Spleen (tissue), 11 donors: ENCODE results near the gene C6orf62. TPM values are rescaled to one million over a fixed set of nuclear protein-coding genes. Genes with fewer than 3 reads are reported as not detected.
A peak's percentile ranks its signal among the peaks of the same experiment; 100 is the strongest.

Experiments used
- DNase-seq: peaks from one replicate; pipeline ENCODE4 v3.0.0-alpha.2; 2020
- H3K27ac ChIP-seq, 8 donors: fragments of 200-600 bp; sonication (generic) in 7 of 8; 1 replicate in 4 of 8; 2 replicates in 4 of 8; pipeline versions ENCODE4 v1.5.0 to v1.8.0; 2016 to 2021; ENCODE audit warnings: inconsistent platforms in 4 of 8, mild to moderate bottlenecking in 4 of 8, moderate library complexity in 1 of 8
- H3K27me3 ChIP-seq, 7 donors: fragments of 200-600 bp; sonication (generic) in 6 of 7; replicated peaks in 1 of 7; 1 replicate in 4 of 7; 2 replicates in 3 of 7; pipeline versions ENCODE4 v1.5.0 to v1.8.0; 2016 to 2021; ENCODE audit warnings: inconsistent platforms in 3 of 7, mild to moderate bottlenecking in 1 of 7
- H3K36me3 ChIP-seq, 6 donors: fragments of 200-600 bp; sonication (generic) in 5 of 6; 1 replicate in 4 of 6; 2 replicates in 2 of 6; pipeline versions ENCODE4 v1.5.0 to v1.8.0; 2016 to 2021; ENCODE audit warnings: inconsistent platforms in 2 of 6
- H3K4me1 ChIP-seq, 6 donors: fragments of 200-600 bp; sonication (generic) in 5 of 6; 1 replicate in 3 of 6; 2 replicates in 3 of 6; pipeline versions ENCODE4 v1.5.0 to v1.8.0; 2016 to 2021; ENCODE audit warnings: inconsistent platforms in 3 of 6
- H3K4me3 ChIP-seq, 8 donors: fragments of 200-600 bp; sonication (generic) in 7 of 8; 1 replicate in 4 of 8; 2 replicates in 4 of 8; pipeline versions ENCODE4 v1.5.0 to v1.8.0; 2016 to 2021; ENCODE audit warnings: inconsistent platforms in 4 of 8, mild to moderate bottlenecking in 4 of 8, moderate library complexity in 2 of 8
- H3K9me3 ChIP-seq, 8 donors: fragments of 200-600 bp; sonication (generic) in 7 of 8; 1 replicate in 4 of 8; 2 replicates in 4 of 8; pipeline versions ENCODE4 v1.5.0 to v1.8.0; 2016 to 2021; ENCODE audit warnings: inconsistent platforms in 4 of 8
- POLR2A ChIP-seq, 3 donors: fragments of 450-650 bp; IDR thresholded peaks; one replicate each; pipeline ENCODE4 v1.5.1; 2017; ENCODE audit warnings: antibody characterized with exemption in 3 of 3, mild to moderate bottlenecking in 1 of 3
- POLR2AphosphoS5 ChIP-seq, 3 donors: sonication (generic); formaldehyde crosslinking; IDR thresholded peaks; one replicate each; pipeline ENCODE4 v1.5.1; 2017; ENCODE audit warnings: antibody characterized with exemption in 3 of 3
- WGBS, 5 donors: extraction: QIAGEN DNeasy Blood & Tissue Kit in 3 of 5; methylation state at CpG; one replicate each; pipeline versions ENCODE4 v1.1.5 to v1.1.7; 2013 to 2018; 5-methylcytosine and 5-hydroxymethylcytosine counted together
- intact Hi-C: fragments of 100-400 bp; cut with DNase I; formaldehyde crosslinking; loops from one replicate; pipeline ENCODE4 v1.15.0; 2023; ENCODE audit warnings: low total_unique reads
- polyA plus RNA-seq, 3 donors: library from polyadenylated mRNA; stranded (reverse); fragments of 200-250 nt; gene quantifications; one replicate each; pipeline ENCODE4 v1.2.1, GENCODE V29; 2013
- total RNA-seq, 7 donors: library from RNA; depleted of rRNA in 3 of 7; stranded (reverse); fragments of >200 nt in 3 of 7; fragmentation: NEBNext Ultra II Directional in 4 of 7; extraction: Animal tissue kit (Norgen Biotek cat#: 25700) in 4 of 7; gene quantifications; one replicate each; pipeline versions ENCODE4 v1.1.0 to v1.2.1, GENCODE V29; 2016 to 2021
- TF ChIP-seq, protein P1 (sequence below), 11 experiments: fragments of 200-600 bp in 7 of 11; fragments of 450-650 bp in 4 of 11; sonication (generic) in 4 of 11; IDR thresholded peaks in 8 of 11; conservative IDR thresholded peaks in 3 of 11; 1 replicate in 7 of 11; 2 replicates in 4 of 11; pipeline versions ENCODE4 v1.4.0 to v1.8.0; 2016 to 2021; ENCODE audit warnings: antibody characterized with exemption in 11 of 11, inconsistent platforms in 4 of 11, mild to moderate bottlenecking in 1 of 11
- donor health status: healthy with polysubstance abuse.
- donor health status: DM: no; HTN: no; CAD: no; lungs with moderate emphysema.
- donor health status: DM: no; HTN: no; CAD: no.
- donor health status: Bipolar disorder and iron deficiency.
- donor health status: healthy.
- donor health status: DM: no; HTN: no; CAD: no.
- donor health status: DM: yes; HTN: yes; CAD: no.

The C6orf62 gene
- total and polyA plus RNA-seq, 10 donors, result 75.5 to 193 (median 136) TPM

DNA sequence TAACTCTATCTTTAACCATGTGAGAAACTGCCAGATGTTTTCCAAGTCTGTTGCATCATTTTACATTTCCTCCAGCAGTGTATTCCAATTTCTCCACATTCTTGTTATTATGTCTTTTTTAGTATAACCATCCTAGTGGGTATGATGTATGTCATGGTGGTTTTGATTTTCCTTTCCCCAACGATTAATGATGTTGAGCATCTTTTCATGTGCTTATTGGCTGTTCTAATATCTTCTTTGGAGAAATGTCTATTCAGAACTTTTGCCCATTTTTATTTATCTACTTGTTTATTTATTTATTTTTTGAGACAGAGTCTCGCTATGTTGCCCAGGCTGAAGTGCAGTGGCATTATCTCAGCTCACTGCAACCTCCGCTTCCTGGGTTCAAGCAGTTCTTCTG lies 4.3 kb upstream of the C6orf62 start:
- H3K27me3 ChIP-seq, result no peaks in the 10 kb centered on the region
- H3K27ac ChIP-seq, result no peak overlapping the region
- intact Hi-C loops, result loop anchor here (10.0 kb wide), 1 partner anchor 52 kb away; the partner anchor contains the start of gene GMNN
- no peak overlapping the region for H3K4me3 ChIP-seq
- WGBS, 5 donors, result 95 to 97% (median 96%) methylated on average over 3 of the region's 3 CpGs
- no peak for DNase-seq
- H3K9me3 ChIP-seq, result no peaks in the 10 kb centered on the region
- peaks cover 4 to 23% (median 20%) of the 10 kb centered on the region in 6 donors for H3K4me1 ChIP-seq
- H3K36me3 ChIP-seq, result peaks cover 0 to 6% (median under 1%) of the 10 kb centered on the region in 6 donors
- TF ChIP-seq POLR2A (IDR thresholded peaks at IDR 0.05) (no peak), POLR2AphosphoS5 (IDR thresholded peaks at IDR 0.05) (no peak)
- TF ChIP-seq, protein P1, sequence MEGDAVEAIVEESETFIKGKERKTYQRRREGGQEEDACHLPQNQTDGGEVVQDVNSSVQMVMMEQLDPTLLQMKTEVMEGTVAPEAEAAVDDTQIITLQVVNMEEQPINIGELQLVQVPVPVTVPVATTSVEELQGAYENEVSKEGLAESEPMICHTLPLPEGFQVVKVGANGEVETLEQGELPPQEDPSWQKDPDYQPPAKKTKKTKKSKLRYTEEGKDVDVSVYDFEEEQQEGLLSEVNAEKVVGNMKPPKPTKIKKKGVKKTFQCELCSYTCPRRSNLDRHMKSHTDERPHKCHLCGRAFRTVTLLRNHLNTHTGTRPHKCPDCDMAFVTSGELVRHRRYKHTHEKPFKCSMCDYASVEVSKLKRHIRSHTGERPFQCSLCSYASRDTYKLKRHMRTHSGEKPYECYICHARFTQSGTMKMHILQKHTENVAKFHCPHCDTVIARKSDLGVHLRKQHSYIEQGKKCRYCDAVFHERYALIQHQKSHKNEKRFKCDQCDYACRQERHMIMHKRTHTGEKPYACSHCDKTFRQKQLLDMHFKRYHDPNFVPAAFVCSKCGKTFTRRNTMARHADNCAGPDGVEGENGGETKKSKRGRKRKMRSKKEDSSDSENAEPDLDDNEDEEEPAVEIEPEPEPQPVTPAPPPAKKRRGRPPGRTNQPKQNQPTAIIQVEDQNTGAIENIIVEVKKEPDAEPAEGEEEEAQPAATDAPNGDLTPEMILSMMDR (IDR thresholded peaks at IDR 0.05 in 8 of 11, conservative IDR thresholded peaks at IDR 0.05 in 3 of 11), result no peak

DNA sequence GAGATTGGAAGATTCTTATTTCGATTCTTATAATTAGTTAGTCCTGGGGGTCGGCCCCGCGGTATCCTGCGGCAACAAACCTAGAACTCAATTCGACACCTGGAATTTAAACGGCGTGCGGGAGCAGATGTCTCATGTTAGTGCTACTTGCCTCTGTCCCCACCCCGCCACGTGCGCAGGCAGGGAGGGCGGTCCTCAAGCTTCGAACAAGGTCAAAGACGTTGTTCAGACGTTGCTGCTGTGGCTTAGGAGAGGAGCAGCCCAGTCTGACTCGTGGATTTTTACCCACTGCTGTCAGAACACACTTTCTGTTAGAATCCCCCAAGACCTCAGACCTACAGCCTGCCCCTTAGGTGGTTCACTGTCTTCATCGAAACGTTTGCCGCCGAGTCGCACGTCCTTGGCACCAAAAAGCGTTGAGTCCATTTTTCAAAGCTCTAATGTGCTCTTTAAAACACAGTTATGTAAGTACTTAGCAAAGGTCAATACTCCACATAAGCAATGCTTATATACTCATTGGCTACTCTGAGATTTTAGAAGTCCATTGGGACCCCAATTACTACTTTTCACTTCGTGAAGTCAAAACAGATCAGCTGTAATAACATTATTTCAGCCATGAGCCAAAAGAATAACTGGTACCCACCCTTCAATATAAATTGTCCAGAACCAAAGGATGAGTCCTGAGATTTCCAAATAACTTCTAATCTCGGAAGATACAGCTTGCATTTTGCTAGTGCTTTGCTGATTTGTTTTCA lies 2.7 kb upstream of the C6orf62 start:
- DNase-seq, result no peak
- Histone ChIP-seq H3K27ac (peak overlapping the region; percentile 98 to 100 (median 100)), H3K9me3 (no peaks in the 10 kb centered on the region), H3K36me3 (peaks cover 0 to 22% (median 4%) of the 10 kb centered on the region in 6 donors), H3K27me3 (no peaks in the 10 kb centered on the region), H3K4me1 (peaks cover 13 to 40% (median 36%) of the 10 kb centered on the region in 6 donors), H3K4me3 (peak overlapping the region; percentile 44 to 83 (median 61))
- TF ChIP-seq, protein P1 (IDR thresholded peaks at IDR 0.05 in 8 of 11, conservative IDR thresholded peaks at IDR 0.05 in 3 of 11), result no peak
- TF ChIP-seq POLR2A (IDR thresholded peaks at IDR 0.05), result peak in 2 of 3 donors; percentile 63 to 91
- peak in 2 of 3 donors; percentile 96 to 97 for TF ChIP-seq POLR2AphosphoS5 (IDR thresholded peaks at IDR 0.05)
- 7 to 12% (median 10%) methylated on average over 26 of the region's 26 CpGs for WGBS, 5 donors
- intact Hi-C loops, result loop anchor here (10.0 kb wide), 1 partner anchor 53 kb away; the partner anchor contains the start of gene GMNN

DNA sequence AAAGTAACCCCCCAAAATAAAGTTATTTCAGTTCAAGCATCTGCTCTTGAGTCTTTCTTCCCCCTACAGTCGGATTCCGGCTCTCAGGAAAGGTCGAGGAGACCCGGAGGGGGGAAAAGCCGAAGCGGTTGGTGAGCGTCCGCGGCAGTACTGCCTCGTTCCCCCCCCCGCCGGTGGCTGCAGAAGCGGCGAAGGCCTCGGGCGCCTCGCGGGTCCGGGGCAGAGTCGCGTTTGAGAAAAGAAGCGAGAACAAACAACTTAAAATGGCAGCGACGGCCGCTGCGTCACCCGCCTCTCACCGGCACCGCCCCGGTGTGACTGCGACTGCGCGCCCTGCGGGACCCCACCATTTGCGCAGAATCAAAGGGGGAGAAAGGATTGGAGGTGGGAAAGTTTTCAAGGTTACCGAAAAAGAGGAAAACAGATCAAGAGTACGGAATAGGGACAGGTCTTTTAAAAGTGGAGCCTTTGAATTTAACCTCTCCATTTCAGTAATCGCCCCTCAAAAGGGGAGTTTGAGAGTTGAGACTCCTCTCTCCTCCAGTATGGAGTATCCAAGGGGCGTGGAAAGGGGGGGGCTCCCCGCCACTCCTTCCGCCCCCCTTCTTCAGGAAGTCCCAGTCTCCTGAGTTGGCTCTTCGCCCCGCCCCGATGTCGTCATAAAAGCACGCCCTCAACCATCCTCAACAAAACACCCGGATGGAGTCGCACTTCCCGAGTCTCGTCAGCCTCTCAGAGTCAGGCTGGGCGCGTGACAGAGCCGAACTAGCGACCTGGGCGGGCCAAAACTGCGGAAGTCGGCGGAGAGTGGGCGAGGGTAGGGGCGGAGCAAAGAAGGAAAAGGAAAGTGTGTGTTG lies 1.9 kb upstream of the C6orf62 start:
- Histone ChIP-seq H3K36me3 (peaks cover 0 to 30% (median 11%) of the 10 kb centered on the region in 6 donors), H3K9me3 (no peaks in the 10 kb centered on the region), H3K27ac (peak overlapping the region; percentile 98 to 100 (median 100)), H3K4me1 (peaks cover 21 to 48% (median 44%) of the 10 kb centered on the region in 6 donors), H3K4me3 (peak overlapping the region; percentile 56 to 83 (median 70)), H3K27me3 (no peaks in the 10 kb centered on the region)
- intact Hi-C loops, result loop anchor here (10.0 kb wide), 1 partner anchor 54 kb away; the partner anchor contains the start of gene GMNN
- WGBS, 5 donors, result 0 to 1% (median 0%) methylated on average over 59 to 60 of the region's 60 CpGs
- peak; percentile 100 for DNase-seq
- TF ChIP-seq, protein P1 (IDR thresholded peaks at IDR 0.05 in 8 of 11, conservative IDR thresholded peaks at IDR 0.05 in 3 of 11), result peak in 3 of 11 experiments; percentile 5 to 29 (median 26)
- TF ChIP-seq POLR2AphosphoS5 (IDR thresholded peaks at IDR 0.05) (peak; percentile 99 to 100 (median 100)), POLR2A (IDR thresholded peaks at IDR 0.05) (peak; percentile 96 to 99 (median 98))
